Measurements from ENCODE around the gene PARP15. TPM values are rescaled to one million over a fixed set of nuclear protein-coding genes. Genes with fewer than 3 reads are reported as not detected.

PARP15 gene
- total RNA-seq, 1 experiment from 2014 or later, result 0.12 TPM

GRCh38 chr3:122602011-122602710, 24.7 kb downstream of the PARP15 start:
- H2AFZ ChIP-seq (ENCODE audit: low read depth, low read length, poor library complexity, severe bottlenecking), result no peak overlapping the region
- no peak overlapping the region for H3K4me2 ChIP-seq (ENCODE audit: low read length)
- H4K20me1 ChIP-seq (ENCODE audit: insufficient read depth), result no peaks in the 10 kb centered on the region
- no peaks in the 10 kb centered on the region for H3K9me3 ChIP-seq (ENCODE audit: control insufficient read depth in 1 of 2, insufficient read depth in 1 of 2, low read depth in 1 of 2, low read length in 2 of 2)
- no peaks in the 10 kb centered on the region for H3K79me2 ChIP-seq (ENCODE audit: insufficient read depth, low read length)
- intact Hi-C loops (cut with micrococcal nuclease), result no loop called here
- no peaks in the 10 kb centered on the region for H3K27me3 ChIP-seq (ENCODE audit: insufficient read depth, low read length)
- TF ChIP-seq RAD21 (IDR thresholded peaks at IDR 0.05; ENCODE audit: low read depth) (no peak), CTCF (IDR thresholded peaks at IDR 0.05 in 2 of 3, conservative IDR thresholded peaks at IDR 0.05 in 1 of 3; ENCODE audit: borderline replicate concordance in 1 of 3, insufficient read depth in 1 of 3, low read depth in 2 of 3, low read length in 2 of 3) (no peak), YY1 (IDR thresholded peaks at IDR 0.05; ENCODE audit: extremely low read depth, insufficient replicate concordance, low read depth, low read length) (no peak), CBX3 (IDR thresholded peaks at IDR 0.05; ENCODE audit: low read depth) (no peak), EZH2phosphoT487 (IDR thresholded peaks at IDR 0.05; ENCODE audit: borderline replicate concordance) (no peak), JUND (IDR thresholded peaks at IDR 0.05) (no peak), FOSL1 (IDR thresholded peaks at IDR 0.05; ENCODE audit: low read depth) (no peak), CEBPB (IDR thresholded peaks at IDR 0.05; ENCODE audit: low read depth) (no peak)
- H3K36me3 ChIP-seq (ENCODE audit: control insufficient read depth in 1 of 2, insufficient read depth in 2 of 2, low read length in 2 of 2), result no peaks in the 10 kb centered on the region
- RAD21 ChIA-PET (ENCODE audit: low non-redundant PET in 1 of 2, low total read pairs in 2 of 2, uncharacterized antibody in 2 of 2, unreplicated experiment in 2 of 2), result no interaction called here
- POLR2A ChIA-PET, result no interaction called here
- no TSS peak for BruUV-seq (replicated peaks)
- ATAC-seq, result no peak
- H3K4me1 ChIP-seq (ENCODE audit: control insufficient read depth in 1 of 2, insufficient read depth in 2 of 2, low read length in 2 of 2), result no peaks in the 10 kb centered on the region
- no peak for DNase-seq (ENCODE audit: low read depth, low spot score)
- no peak overlapping the region for H3K27ac ChIP-seq (ENCODE audit: low read depth, low read length)
- no peaks in the 10 kb centered on the region for H3K9me2 ChIP-seq (ENCODE audit: insufficient read depth)
- no peak overlapping the region for H3K4me3 ChIP-seq (replicated peaks in 1 of 2; ENCODE audit: low read depth in 1 of 2, low read length in 2 of 2)
- no peak overlapping the region for H3K9ac ChIP-seq (ENCODE audit: low read length)
- CTCF ChIA-PET, result no interaction called here

- no peak for ATAC-seq
- Histone ChIP-seq H3K27me3 (ENCODE audit: insufficient read depth, low read length) (no peaks in the 10 kb centered on the region), H3K79me2 (ENCODE audit: insufficient read depth, low read length) (no peaks in the 10 kb centered on the region), H3K9me3 (ENCODE audit: control insufficient read depth in 1 of 2, insufficient read depth in 1 of 2, low read depth in 1 of 2, low read length in 2 of 2) (no peaks in the 10 kb centered on the region), H4K20me1 (ENCODE audit: insufficient read depth) (no peaks in the 10 kb centered on the region), H3K4me3 (replicated peaks in 1 of 2; ENCODE audit: low read depth in 1 of 2, low read length in 2 of 2) (no peak overlapping the region), H3K9ac (ENCODE audit: low read length) (no peak overlapping the region), H3K9me2 (ENCODE audit: insufficient read depth) (no peaks in the 10 kb centered on the region), H3K4me2 (ENCODE audit: low read length) (no peak overlapping the region), H3K36me3 (ENCODE audit: control insufficient read depth in 1 of 2, insufficient read depth in 2 of 2, low read length in 2 of 2) (no peaks in the 10 kb centered on the region), H3K4me1 (ENCODE audit: control insufficient read depth in 1 of 2, insufficient read depth in 2 of 2, low read length in 2 of 2) (no peaks in the 10 kb centered on the region), H3K27ac (ENCODE audit: low read depth, low read length) (no peak overlapping the region), H2AFZ (ENCODE audit: low read depth, low read length, poor library complexity, severe bottlenecking) (no peak overlapping the region)
- ChIA-PET POLR2A (no interaction called here), RAD21 (ENCODE audit: low non-redundant PET in 1 of 2, low total read pairs in 2 of 2, uncharacterized antibody in 2 of 2, unreplicated experiment in 2 of 2) (no interaction called here), CTCF (no interaction called here)
- intact Hi-C loops (cut with micrococcal nuclease), result no loop called here
- no peak for DNase-seq (ENCODE audit: low read depth, low spot score)
- BruUV-seq (replicated peaks), result no TSS peak
- no peak for TF ChIP-seq ZFX (IDR thresholded peaks at IDR 0.05)
- no peak for TF ChIP-seq POLR2A (IDR thresholded peaks at IDR 0.05; ENCODE audit: borderline replicate concordance, extremely low read depth, insufficient read depth, insufficient read length)
- TF ChIP-seq SP1 (IDR thresholded peaks at IDR 0.05; ENCODE audit: low read depth), result no peak
- TF ChIP-seq JUND (IDR thresholded peaks at IDR 0.05), result no peak
- no peak for TF ChIP-seq EZH2 (IDR thresholded peaks at IDR 0.05)
- TF ChIP-seq CTCF (IDR thresholded peaks at IDR 0.05 in 2 of 3, conservative IDR thresholded peaks at IDR 0.05 in 1 of 3; ENCODE audit: borderline replicate concordance in 1 of 3, insufficient read depth in 1 of 3, low read depth in 2 of 3, low read length in 2 of 3), result no peak
- no peak for TF ChIP-seq SRF (IDR thresholded peaks at IDR 0.05; ENCODE audit: low read depth)
- no peak for TF ChIP-seq CBX3 (IDR thresholded peaks at IDR 0.05; ENCODE audit: low read depth)
Measured at GRCh38 chr3:122603056-122603455, 25.6 kb downstream of the PARP15 start.
